ENCODE data around the gene MARVELD1. TPM values are rescaled to one million over a fixed set of nuclear protein-coding genes. Genes with fewer than 3 reads are reported as not detected.

Gene MARVELD1
- total RNA-seq, 1 experiment from 2014 or later, result 21.2 TPM

- Histone ChIP-seq H3K4me3 (ENCODE audit: insufficient read depth, low read depth, low read length) (no peak overlapping the region), H3K27me3 (ENCODE audit: control insufficient read depth, insufficient read depth, low read length) (no peaks in the 10 kb centered on the region), H3K36me3 (replicated peaks; ENCODE audit: control insufficient read depth, insufficient read depth, low read length) (no peaks in the 10 kb centered on the region)
- no peak for DNase-seq
Observed at GRCh38 chr10:97724341-97724941, 10.9 kb downstream of the MARVELD1 start.

GRCh38 chr10:97726636-97727178 lies 13.2 kb downstream of the MARVELD1 start:
- no peaks in the 10 kb centered on the region for H3K27me3 ChIP-seq (ENCODE audit: control insufficient read depth, insufficient read depth, low read length)
- H3K4me3 ChIP-seq (ENCODE audit: insufficient read depth, low read depth, low read length), result no peak overlapping the region
- peak; percentile 76 for DNase-seq
- H3K36me3 ChIP-seq (replicated peaks; ENCODE audit: control insufficient read depth, insufficient read depth, low read length), result no peaks in the 10 kb centered on the region

- no peak for DNase-seq
- Histone ChIP-seq H3K36me3 (replicated peaks; ENCODE audit: control insufficient read depth, insufficient read depth, low read length) (no peaks in the 10 kb centered on the region), H3K27me3 (ENCODE audit: control insufficient read depth, insufficient read depth, low read length) (no peaks in the 10 kb centered on the region), H3K4me3 (ENCODE audit: insufficient read depth, low read depth, low read length) (no peak overlapping the region)
Observed at GRCh38 chr10:97729014-97729413, 15.5 kb downstream of the MARVELD1 start.

GRCh38 chr10:97731346-97732051 lies 18.0 kb downstream of the MARVELD1 start:
- peak; percentile 68 for DNase-seq
- peaks cover 15% of the 10 kb centered on the region for H3K27me3 ChIP-seq (ENCODE audit: control insufficient read depth, insufficient read depth, low read length)
- no peak overlapping the region for H3K4me3 ChIP-seq (ENCODE audit: insufficient read depth, low read depth, low read length)
- H3K36me3 ChIP-seq (replicated peaks; ENCODE audit: control insufficient read depth, insufficient read depth, low read length), result no peaks in the 10 kb centered on the region

GRCh38 chr10:97732052-97732359 lies 18.5 kb downstream of the MARVELD1 start:
- Histone ChIP-seq H3K4me3 (ENCODE audit: insufficient read depth, low read depth, low read length) (no peak overlapping the region), H3K27me3 (ENCODE audit: control insufficient read depth, insufficient read depth, low read length) (peaks cover 17% of the 10 kb centered on the region), H3K36me3 (replicated peaks; ENCODE audit: control insufficient read depth, insufficient read depth, low read length) (no peaks in the 10 kb centered on the region)
- no peak for DNase-seq

- no peak for DNase-seq
- Histone ChIP-seq H3K36me3 (replicated peaks; ENCODE audit: control insufficient read depth, insufficient read depth, low read length) (no peaks in the 10 kb centered on the region), H3K27me3 (ENCODE audit: control insufficient read depth, insufficient read depth, low read length) (peaks cover 17% of the 10 kb centered on the region), H3K4me3 (ENCODE audit: insufficient read depth, low read depth, low read length) (no peak overlapping the region)
Observed at GRCh38 chr10:97733256-97733655, 19.7 kb downstream of the MARVELD1 start.

- H3K27me3 ChIP-seq (ENCODE audit: control insufficient read depth, insufficient read depth, low read length), result peaks cover 17% of the 10 kb centered on the region
- no peak for DNase-seq
- H3K4me3 ChIP-seq (ENCODE audit: insufficient read depth, low read depth, low read length), result no peak overlapping the region
- H3K36me3 ChIP-seq (replicated peaks; ENCODE audit: control insufficient read depth, insufficient read depth, low read length), result peaks cover 5% of the 10 kb centered on the region
Observed at GRCh38 chr10:97734021-97734420, 20.5 kb downstream of the MARVELD1 start.

- no peak for DNase-seq
- H3K27me3 ChIP-seq (ENCODE audit: control insufficient read depth, insufficient read depth, low read length), result peaks cover 17% of the 10 kb centered on the region
- peaks cover 5% of the 10 kb centered on the region for H3K36me3 ChIP-seq (replicated peaks; ENCODE audit: control insufficient read depth, insufficient read depth, low read length)
- H3K4me3 ChIP-seq (ENCODE audit: insufficient read depth, low read depth, low read length), result no peak overlapping the region
Observed at GRCh38 chr10:97736403-97736901, 22.9 kb downstream of the MARVELD1 start.

GRCh38 chr10:97736902-97737769 lies 23.6 kb downstream of the MARVELD1 start, which contains the start of gene ZFYVE27:
Gene ZFYVE27 (plus strand): TSS chr10:97737128. CDS start chr10:97738478, 1,350 bp downstream.
- peaks cover 17% of the 10 kb centered on the region for H3K27me3 ChIP-seq (ENCODE audit: control insufficient read depth, insufficient read depth, low read length)
- H3K4me3 ChIP-seq (ENCODE audit: insufficient read depth, low read depth, low read length), result peak within 1 kb of the TSS; percentile 95
- peaks cover 5% of the 10 kb centered on the region for H3K36me3 ChIP-seq (replicated peaks; ENCODE audit: control insufficient read depth, insufficient read depth, low read length)
- DNase-seq, result peak; percentile 98

- H3K4me3 ChIP-seq (ENCODE audit: insufficient read depth, low read depth, low read length), result peak overlapping the region; percentile 95
- H3K27me3 ChIP-seq (ENCODE audit: control insufficient read depth, insufficient read depth, low read length), result peaks cover 17% of the 10 kb centered on the region
- peaks cover 5% of the 10 kb centered on the region for H3K36me3 ChIP-seq (replicated peaks; ENCODE audit: control insufficient read depth, insufficient read depth, low read length)
- DNase-seq, result no peak
Observed at GRCh38 chr10:97737770-97738265, 24.3 kb downstream of the MARVELD1 start.

GRCh38 chr10:97738616-97739015 lies 25.1 kb downstream of the MARVELD1 start:
- H3K36me3 ChIP-seq (replicated peaks; ENCODE audit: control insufficient read depth, insufficient read depth, low read length), result peaks cover 7% of the 10 kb centered on the region
- no peak overlapping the region for H3K4me3 ChIP-seq (ENCODE audit: insufficient read depth, low read depth, low read length)
- peaks cover 17% of the 10 kb centered on the region for H3K27me3 ChIP-seq (ENCODE audit: control insufficient read depth, insufficient read depth, low read length)
- no peak for DNase-seq

GRCh38 chr10:97740613-97741012 lies 27.1 kb downstream of the MARVELD1 start:
- Histone ChIP-seq H3K36me3 (replicated peaks; ENCODE audit: control insufficient read depth, insufficient read depth, low read length) (peaks cover 10% of the 10 kb centered on the region), H3K4me3 (ENCODE audit: insufficient read depth, low read depth, low read length) (no peak overlapping the region), H3K27me3 (ENCODE audit: control insufficient read depth, insufficient read depth, low read length) (peaks cover 11% of the 10 kb centered on the region)
- DNase-seq, result no peak

- Histone ChIP-seq H3K36me3 (replicated peaks; ENCODE audit: control insufficient read depth, insufficient read depth, low read length) (peaks cover 16% of the 10 kb centered on the region), H3K27me3 (ENCODE audit: control insufficient read depth, insufficient read depth, low read length) (no peaks in the 10 kb centered on the region), H3K4me3 (ENCODE audit: insufficient read depth, low read depth, low read length) (no peak overlapping the region)
- DNase-seq, result no peak
Observed at GRCh38 chr10:97743169-97743943, 29.8 kb downstream of the MARVELD1 start.

Measured in H7 (cell line).